H9 (cell line): Measurements from ENCODE around the gene CDH4. TPM values are rescaled to one million over a fixed set of nuclear protein-coding genes. Genes with fewer than 3 reads are reported as not detected.

ENCODE experiments used
- DNase-seq: peaks from one replicate; pipeline ENCODE4 v3.0.0-alpha.2; 2017
- H2AFZ ChIP-seq: one replicate; pipeline ENCODE4 v1.6.1; 2013; ENCODE audit warnings: mild to moderate bottlenecking, low read length, control low read depth, moderate library complexity
- H2AK5ac ChIP-seq: 2 replicates; pipeline ENCODE4 v1.6.1; 2013; ENCODE audit warnings: low read length, control low read depth, mixed read lengths; ENCODE audit not compliant: insufficient read length
- H2BK120ac ChIP-seq: one replicate; pipeline ENCODE4 v1.6.1; 2013; ENCODE audit warnings: low read depth, mild to moderate bottlenecking, low read length, control low read depth, inconsistent platforms; ENCODE audit not compliant: poor library complexity, severe bottlenecking
- H2BK12ac ChIP-seq: 2 replicates; pipeline ENCODE4 v1.6.1; 2013; ENCODE audit warnings: low read length, control low read depth, mixed read lengths, low read depth; ENCODE audit not compliant: insufficient read length
- H2BK15ac ChIP-seq: 2 replicates; pipeline ENCODE4 v1.6.1; 2013; ENCODE audit warnings: low read depth, low read length, control low read depth
- H2BK20ac ChIP-seq: one replicate; pipeline ENCODE4 v1.6.1; 2013; ENCODE audit warnings: low read depth, mild to moderate bottlenecking, low read length, control low read depth, inconsistent platforms; ENCODE audit not compliant: poor library complexity, severe bottlenecking
- H2BK5ac ChIP-seq: 2 replicates; pipeline ENCODE4 v1.6.1; 2013; ENCODE audit warnings: low read length, control low read depth, mixed read lengths; ENCODE audit not compliant: insufficient read length
- H3K14ac ChIP-seq: 2 replicates; pipeline ENCODE4 v1.6.1; 2013; ENCODE audit warnings: low read length, control low read depth; ENCODE audit not compliant: insufficient read depth
- H3K18ac ChIP-seq: 2 replicates; pipeline ENCODE4 v1.6.1; 2013; ENCODE audit warnings: low read depth, mild to moderate bottlenecking, mixed read lengths, low read length, control low read depth; ENCODE audit not compliant: insufficient read length
- H3K23ac ChIP-seq: 2 replicates; pipeline ENCODE4 v1.6.1; 2013; ENCODE audit warnings: low read length, control low read depth, mixed read lengths, low read depth; ENCODE audit not compliant: insufficient read length
- H3K23me2 ChIP-seq: 2 replicates; pipeline ENCODE4 v1.6.1; 2013; ENCODE audit warnings: low read depth, mild to moderate bottlenecking, mixed read lengths, low read length, control low read depth; ENCODE audit not compliant: insufficient read length, poor library complexity, severe bottlenecking
- H3K27ac ChIP-seq: 2 replicates; pipeline ENCODE4 v1.5.1; 2013; ENCODE audit warnings: low read length, control low read depth, mixed read lengths, low read depth; ENCODE audit not compliant: insufficient read length
- H3K27me3 ChIP-seq: 2 replicates; pipeline ENCODE4 v1.6.1; 2013; ENCODE audit warnings: low read length, control low read depth, inconsistent platforms; ENCODE audit not compliant: insufficient read depth
- H3K4ac ChIP-seq: 2 replicates; pipeline ENCODE4 v1.6.1; 2013; ENCODE audit warnings: low read depth, mild to moderate bottlenecking, control low read depth, inconsistent platforms, low read length, moderate library complexity
- H3K4me1 ChIP-seq: 2 replicates; pipeline ENCODE4 v1.6.1; 2013; ENCODE audit warnings: low read length, control low read depth, inconsistent platforms; ENCODE audit not compliant: insufficient read depth
- H3K4me2 ChIP-seq: 2 replicates; pipeline ENCODE4 v1.6.1; 2013; ENCODE audit warnings: low read length, control low read depth, mixed read lengths; ENCODE audit not compliant: insufficient read length, insufficient read depth
- H3K56ac ChIP-seq: 2 replicates; pipeline ENCODE4 v1.6.1; 2013; ENCODE audit warnings: low read depth, mild to moderate bottlenecking, mixed read lengths, low read length, control low read depth; ENCODE audit not compliant: insufficient read length
- H3K79me1 ChIP-seq: 2 replicates; pipeline ENCODE4 v1.6.1; 2013; ENCODE audit warnings: low read depth, mild to moderate bottlenecking, moderate library complexity, low read length, control low read depth, inconsistent platforms; ENCODE audit not compliant: insufficient read depth, poor library complexity, severe bottlenecking
- H3K79me2 ChIP-seq: 2 replicates; pipeline ENCODE4 v1.6.1; 2013; ENCODE audit warnings: low read length, control low read depth, inconsistent platforms; ENCODE audit not compliant: insufficient read depth
- H3K9ac ChIP-seq: 2 replicates; pipeline ENCODE4 v1.6.1; 2013; ENCODE audit warnings: low read length, control low read depth, mixed read lengths; ENCODE audit not compliant: insufficient read length; ENCODE audit errors: extremely low read depth
- H3K9me3 ChIP-seq: one replicate; pipeline ENCODE4 v1.6.1; 2013; ENCODE audit warnings: low read depth, low read length, inconsistent platforms; ENCODE audit not compliant: control insufficient read depth
- H3T11ph ChIP-seq: one replicate; pipeline ENCODE4 v1.6.1; 2013; ENCODE audit warnings: mild to moderate bottlenecking, low read length, control low read depth, inconsistent platforms
- H4K20me1 ChIP-seq: one replicate; pipeline ENCODE4 v1.6.1; 2013; ENCODE audit not compliant: control insufficient read depth, insufficient read length, insufficient read depth
- H4K5ac ChIP-seq: 2 replicates; pipeline ENCODE4 v1.6.1; 2013; ENCODE audit warnings: low read depth, mild to moderate bottlenecking, mixed read lengths, low read length, control low read depth; ENCODE audit not compliant: insufficient read length
- H4K8ac ChIP-seq: replicated peaks from 2 replicates; pipeline ENCODE4 v1.6.1; 2013; ENCODE audit warnings: low read length, control low read depth, mixed read lengths, low read depth; ENCODE audit not compliant: insufficient read length
- H4K91ac ChIP-seq: 2 replicates; pipeline ENCODE4 v1.6.1; 2013; ENCODE audit warnings: low read depth, mild to moderate bottlenecking, moderate library complexity, mixed read lengths, low read length, control low read depth; ENCODE audit not compliant: insufficient read length
- H3K27ac Mint-ChIP-seq, 3 experiments: 2 replicates in 2 of 3; 3 replicates in 1 of 3; pipeline ENCODE4 v1.8.0; 2020 to 2021; ENCODE audit warnings: mixed read lengths in 3 of 3, mild to moderate bottlenecking in 1 of 3, moderate library complexity in 1 of 3
- H3K27me3 Mint-ChIP-seq: 2 replicates; pipeline ENCODE4 v1.8.0; 2021; ENCODE audit warnings: low read depth, mild to moderate bottlenecking, moderate library complexity, mixed read lengths
- H3K36me3 Mint-ChIP-seq, 3 experiments: 2 replicates in 2 of 3; 3 replicates in 1 of 3; pipeline ENCODE4 v1.8.0; 2020 to 2021; ENCODE audit warnings: low read depth in 3 of 3, mixed read lengths in 3 of 3; ENCODE audit not compliant: insufficient read depth in 1 of 3
- H3K4me1 Mint-ChIP-seq, 2 experiments: 2 replicates each; pipeline ENCODE4 v1.8.0; 2020; ENCODE audit warnings: mixed read lengths in 2 of 2
- H3K4me3 Mint-ChIP-seq, 2 experiments: 2 replicates in 1 of 2; 3 replicates in 1 of 2; pipeline ENCODE4 v1.8.0; 2020 to 2021; ENCODE audit warnings: mild to moderate bottlenecking in 2 of 2, mixed read lengths in 2 of 2, moderate library complexity in 1 of 2
- H3K9me3 Mint-ChIP-seq, 2 experiments: 2 replicates in 1 of 2; 3 replicates in 1 of 2; pipeline ENCODE4 v1.8.0; 2020; ENCODE audit warnings: mild to moderate bottlenecking in 2 of 2, mixed read lengths in 2 of 2, moderate library complexity in 1 of 2
- CTCF ChIP-seq: fragments of 200-600 bp; sonication (generic); conservative IDR thresholded peaks from 3 replicates; pipeline ENCODE4 v1.8.0; 2021; ENCODE audit warnings: antibody characterized with exemption, mild to moderate bottlenecking
- WGBS: extraction: QIAGEN DNeasy Blood & Tissue Kit; methylation state at CpG from one replicate; pipeline ENCODE4 v1.1.7; 2013; ENCODE audit warnings: missing lambda C conversion rate, low lambda C conversion rate, mixed read lengths; ENCODE audit not compliant: insufficient read length; ENCODE audit errors: extremely low coverage; 5-methylcytosine and 5-hydroxymethylcytosine counted together
- total RNA-seq: library from RNA; stranded (reverse); gene quantifications from 2 replicates; pipeline ENCODE4 v1.2.1, GENCODE V29; 2021

CDH4 gene
- total RNA-seq, 1 experiment from 2014 or later: 3.0 TPM

GRCh38 chr20:61451953-61452352, 199.9 kb downstream of the CDH4 start:
- Mint-ChIP-seq H3K9me3 (peaks cover 0 to 4% of the 10 kb centered on the region in 2 experiments; a peak in 1 of 5 replicates), H3K27me3 (peaks cover 16% of the 10 kb centered on the region), H3K4me1 (peaks cover 54 to 56% of the 10 kb centered on the region in 2 experiments), H3K4me3 (no peak overlapping the region), H3K27ac (no peak overlapping the region), H3K36me3 (no peaks in the 10 kb centered on the region; a peak in 1 of 7 replicates)
- no peak overlapping the region for H2BK120ac ChIP-seq
- H3K79me1 ChIP-seq: no peaks in the 10 kb centered on the region
- no peak overlapping the region for H2BK15ac ChIP-seq
- no peak overlapping the region for H3K18ac ChIP-seq
- H2AFZ ChIP-seq: no peak overlapping the region
- no peak overlapping the region for H3K14ac ChIP-seq
- no peak overlapping the region for H2AK5ac ChIP-seq
- no peak overlapping the region for H4K8ac ChIP-seq
- no peak overlapping the region for H3K4me2 ChIP-seq
- H3K23ac ChIP-seq: no peak overlapping the region
- H3K27ac ChIP-seq: no peak overlapping the region
- no peak overlapping the region for H2BK5ac ChIP-seq
- DNase-seq: no peak
- H3T11ph ChIP-seq: no peak overlapping the region
- H3K27me3 ChIP-seq: peaks cover 2% of the 10 kb centered on the region; the same call in 1 of the 2 replicates
- H3K4me1 ChIP-seq: peaks cover 6% of the 10 kb centered on the region; the same call in 1 of the 2 replicates
- H2BK12ac ChIP-seq: no peak overlapping the region
- no peaks in the 10 kb centered on the region for H3K79me2 ChIP-seq
- TF ChIP-seq CTCF: no peak
- H4K5ac ChIP-seq: no peak overlapping the region
- no CpG with 5 or more reads among the region's 8 CpGs for WGBS
- no peak overlapping the region for H2BK20ac ChIP-seq
- no peak overlapping the region for H3K56ac ChIP-seq
- H4K20me1 ChIP-seq: no peaks in the 10 kb centered on the region
- no peaks in the 10 kb centered on the region for H3K9me3 ChIP-seq
- no peak overlapping the region for H3K9ac ChIP-seq
- H3K23me2 ChIP-seq: no peaks in the 10 kb centered on the region
- H4K91ac ChIP-seq: no peak overlapping the region
- no peak overlapping the region for H3K4ac ChIP-seq
